A673 (cell line): ENCODE results near the gene ARHGAP15. TPM values are rescaled to one million over a fixed set of nuclear protein-coding genes. Genes with fewer than 3 reads are reported as not detected.
A peak's percentile ranks its signal among the peaks of the same experiment; 100 is the strongest.

Experiments
- BruUV-seq: library from RNA; stranded (reverse); fragments of 400-500 nt; replicated peaks from 2 replicates; lab custom pipeline; 2021; lab: Mats Ljungman, UMichigan
- CTCF ChIA-PET: fragments of 300-600 bp; sonication (Branson Sonifier 250); formaldehyde crosslinking; loops from one replicate; lab custom pipeline; 2022; ENCODE audit warnings: antibody characterized with exemption; lab: Charles Lee
- POLR2A ChIA-PET: fragments of 300-600 bp; sonication (Branson Sonifier 250); formaldehyde crosslinking; loops from one replicate; lab custom pipeline; 2022; ENCODE audit warnings: antibody characterized with exemption; ENCODE audit not compliant: low non-redundant PET; lab: Charles Lee
- DNase-seq: peaks from one replicate; pipeline ENCODE4 v3.0.0-alpha.2; 2015; ENCODE audit warnings: low spot score
- H3K27ac ChIP-seq: fragments of 200-600 bp; sonication (generic); 2 replicates; pipeline ENCODE4 v1.5.1; 2016; ENCODE audit warnings: mixed run types, low read depth, mild to moderate bottlenecking, mixed read lengths, antibody characterized with exemption, low read length; ENCODE audit not compliant: poor library complexity, severe bottlenecking
- H3K27me3 ChIP-seq: fragments of 200-600 bp; sonication (generic); replicated peaks from 2 replicates; pipeline ENCODE4 v1.6.1; 2017; ENCODE audit warnings: mixed run types, low read depth, mild to moderate bottlenecking, mixed read lengths, antibody characterized with exemption, low read length; ENCODE audit not compliant: insufficient read depth, poor library complexity
- H3K36me3 ChIP-seq: fragments of 200-600 bp; sonication (generic); 2 replicates; pipeline ENCODE4 v1.6.1; 2016; ENCODE audit warnings: mixed run types, mild to moderate bottlenecking, mixed read lengths, antibody characterized with exemption, low read length; ENCODE audit not compliant: insufficient read depth, poor library complexity, severe bottlenecking
- H3K4me1 ChIP-seq: fragments of 200-600 bp; sonication (generic); 2 replicates; pipeline ENCODE4 v1.6.1; 2017; ENCODE audit warnings: mixed run types, mild to moderate bottlenecking, mixed read lengths, antibody characterized with exemption, low read length; ENCODE audit not compliant: insufficient read depth, poor library complexity, severe bottlenecking
- H3K4me3 ChIP-seq: fragments of 200-600 bp; sonication (generic); 2 replicates; pipeline ENCODE4 v1.5.1; 2016; ENCODE audit warnings: low read depth, mixed run types, mild to moderate bottlenecking, mixed read lengths, low read length; ENCODE audit not compliant: poor library complexity, severe bottlenecking
- H3K9me3 ChIP-seq: fragments of 200-600 bp; sonication (generic); 2 replicates; pipeline ENCODE4 v1.6.1; 2016; ENCODE audit warnings: mixed run types, low read depth, mild to moderate bottlenecking, mixed read lengths, antibody characterized with exemption, low read length; ENCODE audit not compliant: poor library complexity, severe bottlenecking
- CTCF ChIP-seq: fragments of 300-800, 200-600 bp; sonication (generic); conservative IDR thresholded peaks from 2 replicates; pipeline ENCODE4 v1.5.1; 2017; ENCODE audit warnings: low read depth, mild to moderate bottlenecking, antibody characterized with exemption, low read length, moderate library complexity, mixed read lengths
- EZH2 ChIP-seq: fragments of 200-600 bp; sonication (generic); IDR thresholded peaks from 2 replicates; pipeline ENCODE4 v1.6.1; 2017; ENCODE audit warnings: borderline replicate concordance, low read depth, mild to moderate bottlenecking, mixed read lengths, antibody characterized with exemption, low read length; ENCODE audit not compliant: poor library complexity, severe bottlenecking
- intact Hi-C: fragments of 100-400 bp; cut with micrococcal nuclease; formaldehyde crosslinking; loops from one replicate; pipeline ENCODE4 v1.10.0; 2022; ENCODE audit not compliant: unreplicated experiment
- total RNA-seq: library from RNA; stranded (reverse); gene quantifications from 2 replicates; pipeline ENCODE4 v1.2.3, GENCODE V29; 2021

Gene ARHGAP15
- total RNA-seq, 1 experiment from 2014 or later: not detected

DNA sequence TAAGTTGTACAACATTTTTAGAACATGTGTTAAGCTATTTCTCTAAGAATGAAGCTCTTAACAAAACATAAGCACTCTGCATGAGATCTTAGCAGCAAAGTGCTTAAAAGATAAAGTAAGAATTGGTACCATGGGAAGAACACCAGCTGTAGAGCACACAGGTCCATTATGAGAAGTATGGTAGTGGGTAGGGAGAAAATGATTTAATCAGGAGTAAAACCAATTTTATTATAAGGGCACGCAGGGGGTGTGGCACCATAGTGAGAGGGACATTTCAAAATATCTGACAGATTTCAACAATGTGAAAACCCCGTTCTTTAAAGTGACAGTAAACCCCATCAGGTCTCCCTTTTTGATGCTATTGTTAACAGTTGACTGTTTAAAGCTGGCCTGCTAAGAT, 492.9 kb downstream of the ARHGAP15 start:
- no TSS peak for BruUV-seq
- Histone ChIP-seq H3K27me3 (no peaks in the 10 kb centered on the region), H3K4me1 (no peaks in the 10 kb centered on the region), H3K36me3 (no peaks in the 10 kb centered on the region), H3K4me3 (no peak overlapping the region), H3K9me3 (no peaks in the 10 kb centered on the region), H3K27ac (no peak overlapping the region)
- ChIA-PET POLR2A (no interaction called here), CTCF (no interaction called here)
- no peak for TF ChIP-seq EZH2
- no peak for TF ChIP-seq CTCF
- DNase-seq: no peak
- intact Hi-C loops: no loop called here

DNA sequence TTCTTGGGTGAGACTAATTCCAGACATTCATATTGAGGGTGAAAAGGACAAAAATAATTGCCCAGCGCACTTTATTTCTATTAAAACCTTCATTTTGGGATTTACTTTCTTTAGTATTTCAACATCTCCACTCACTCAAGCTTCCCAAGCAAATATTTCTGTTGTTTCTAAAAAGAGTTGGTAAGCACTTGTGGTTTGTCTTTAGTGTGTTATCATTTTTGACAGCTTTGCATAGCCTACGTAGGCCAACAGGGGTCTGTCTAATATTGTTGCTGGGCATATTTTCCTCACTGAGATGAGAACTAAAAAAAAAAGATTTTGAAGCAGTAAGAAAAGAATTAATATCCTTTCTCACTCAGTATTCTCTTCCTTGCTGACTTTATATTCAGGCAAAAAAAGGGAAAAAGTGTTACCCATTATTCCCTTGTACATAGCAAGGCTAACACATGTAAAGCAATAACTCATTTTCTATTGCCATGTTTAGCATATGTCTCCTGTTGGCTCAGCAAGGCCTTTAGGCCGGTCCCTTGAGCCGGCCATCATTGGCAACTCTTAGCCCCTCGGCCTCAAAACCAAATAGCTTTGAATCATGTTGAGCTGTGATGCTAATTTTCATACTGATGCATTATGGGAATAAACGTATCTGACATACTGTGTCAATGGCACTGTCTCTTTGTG, 494.2 kb downstream of the ARHGAP15 start:
- no peaks in the 10 kb centered on the region for H3K9me3 ChIP-seq
- no peak overlapping the region for H3K4me3 ChIP-seq
- TF ChIP-seq EZH2 (no peak), CTCF (peak; percentile 25; the same call in 1 of the 2 replicates)
- no peak overlapping the region for H3K27ac ChIP-seq
- POLR2A ChIA-PET: no interaction called here
- intact Hi-C loops: no loop called here
- no peaks in the 10 kb centered on the region for H3K36me3 ChIP-seq
- DNase-seq: no peak
- H3K4me1 ChIP-seq: no peaks in the 10 kb centered on the region
- no peaks in the 10 kb centered on the region for H3K27me3 ChIP-seq
- CTCF ChIA-PET: no interaction called here
- no TSS peak for BruUV-seq

GRCh38 chr2:143623909-143624260, 494.7 kb downstream of the ARHGAP15 start:
- DNase-seq: no peak
- ChIA-PET POLR2A (no interaction called here), CTCF (no interaction called here)
- Histone ChIP-seq H3K36me3 (no peaks in the 10 kb centered on the region), H3K27ac (no peak overlapping the region), H3K4me3 (no peak overlapping the region), H3K4me1 (peaks cover 2% of the 10 kb centered on the region), H3K9me3 (no peaks in the 10 kb centered on the region), H3K27me3 (no peaks in the 10 kb centered on the region)
- no TSS peak for BruUV-seq
- no peak for TF ChIP-seq EZH2
- TF ChIP-seq CTCF: no peak
- intact Hi-C loops: no loop called here
